ENCODE results near the gene DDX23.

Gene DDX23

GRCh38 chr12:48851883-48852733 lies at the start of gene DDX23:
Gene DDX23, minus strand, starts transcription at chr12:48852163. Its CDS starts 6,381 bp downstream, at chr12:48845782.
- no peaks in the 10 kb centered on the region for H3K9me3 Mint-ChIP-seq
- no peak for TF ChIP-seq CTCF (IDR thresholded peaks at IDR 0.05)
- H3K4me3 Mint-ChIP-seq, result peak within 1 kb of the TSS; percentile 98
- peak within 1 kb of the TSS; percentile 98 for H3K27ac Mint-ChIP-seq
- DNase-seq, result peak; percentile 89
- no peaks in the 10 kb centered on the region for H3K27me3 Mint-ChIP-seq (ENCODE audit: low read depth, poor library complexity)
- H3K36me3 Mint-ChIP-seq (ENCODE audit: low read depth), result peaks cover 23% of the 10 kb centered on the region
- H3K4me1 Mint-ChIP-seq, result peaks cover 35% of the 10 kb centered on the region

GRCh38 chr12:48901278-48901677 lies 49.3 kb upstream of the DDX23 start:
- Mint-ChIP-seq H3K4me1 (peaks cover 9% of the 10 kb centered on the region), H3K4me3 (no peak overlapping the region), H3K36me3 (ENCODE audit: low read depth) (no peaks in the 10 kb centered on the region), H3K27ac (no peak overlapping the region), H3K9me3 (no peaks in the 10 kb centered on the region), H3K27me3 (ENCODE audit: low read depth, poor library complexity) (peaks cover 71% of the 10 kb centered on the region)
- TF ChIP-seq CTCF (IDR thresholded peaks at IDR 0.05), result no peak
- DNase-seq, result no peak

- TF ChIP-seq CTCF (IDR thresholded peaks at IDR 0.05), result no peak
- H3K4me1 Mint-ChIP-seq, result peaks cover 7% of the 10 kb centered on the region
Measured at GRCh38 chr12:48899651-48900050, 47.7 kb upstream of the DDX23 start.

GRCh38 chr12:48894271-48894670 lies 42.3 kb upstream of the DDX23 start:
- no peak overlapping the region for H3K4me3 Mint-ChIP-seq
- no peak for TF ChIP-seq CTCF (IDR thresholded peaks at IDR 0.05)
- H3K9me3 Mint-ChIP-seq, result no peaks in the 10 kb centered on the region
- no peaks in the 10 kb centered on the region for H3K36me3 Mint-ChIP-seq (ENCODE audit: low read depth)
- DNase-seq, result no peak
- no peak overlapping the region for H3K27ac Mint-ChIP-seq
- H3K4me1 Mint-ChIP-seq, result peaks cover 14% of the 10 kb centered on the region
- peaks cover 64% of the 10 kb centered on the region for H3K27me3 Mint-ChIP-seq (ENCODE audit: low read depth, poor library complexity)

More at GRCh38 chr12:48899651-48900050, 47.7 kb upstream of the DDX23 start:
- Mint-ChIP-seq H3K27ac (no peak overlapping the region), H3K36me3 (ENCODE audit: low read depth) (no peaks in the 10 kb centered on the region), H3K27me3 (ENCODE audit: low read depth, poor library complexity) (peaks cover 59% of the 10 kb centered on the region), H3K4me3 (no peak overlapping the region), H3K9me3 (no peaks in the 10 kb centered on the region)
- DNase-seq, result no peak

GRCh38 chr12:48890657-48891418 lies 38.9 kb upstream of the DDX23 start:
- Mint-ChIP-seq H3K9me3 (no peaks in the 10 kb centered on the region), H3K4me1 (peaks cover 32% of the 10 kb centered on the region), H3K36me3 (ENCODE audit: low read depth) (no peaks in the 10 kb centered on the region), H3K27me3 (ENCODE audit: low read depth, poor library complexity) (peaks cover 36% of the 10 kb centered on the region), H3K27ac (peak overlapping the region; percentile 17), H3K4me3 (peak overlapping the region; percentile 69)
- DNase-seq, result peak; percentile 91
- TF ChIP-seq CTCF (IDR thresholded peaks at IDR 0.05), result peak; percentile 96

Measured in nephron progenitor cell (in vitro differentiated cells).